Breast epithelium (tissue), 3 donors: ENCODE measurements around the gene ZNF560.

Experiments
- CTCF ChIP-seq, 3 donors: fragments of 450-650 bp; IDR thresholded peaks; one replicate each; pipeline ENCODE4 v1.5.1; 2016 to 2017; ENCODE audit warnings: antibody characterized with exemption in 3 of 3, mild to moderate bottlenecking in 3 of 3, moderate library complexity in 3 of 3
- POLR2A ChIP-seq: fragments of 450-650 bp; IDR thresholded peaks from one replicate; pipeline ENCODE4 v1.6.1; 2016; ENCODE audit warnings: antibody characterized with exemption, mild to moderate bottlenecking, moderate library complexity

GRCh38 chr19:9430444-9430843 lies 68.0 kb downstream of the ZNF560 start:
- no peak for TF ChIP-seq CTCF (IDR thresholded peaks at IDR 0.05)
- TF ChIP-seq POLR2A: no peak
